ENCODE data around the gene CLEC7A.

CLEC7A gene

GRCh38 chr12:10094646-10095395 lies 35.2 kb downstream of the CLEC7A start:
- no peak for DNase-seq (ENCODE audit: low read depth)

- DNase-seq (ENCODE audit: low read depth), result no peak
These were observed 40.8 kb downstream of the CLEC7A start for GRCh38 chr12:10088955-10089900.

- no peak for DNase-seq (ENCODE audit: low read depth)
These were observed 42.0 kb downstream of the CLEC7A start for GRCh38 chr12:10088031-10088430.

DNA sequence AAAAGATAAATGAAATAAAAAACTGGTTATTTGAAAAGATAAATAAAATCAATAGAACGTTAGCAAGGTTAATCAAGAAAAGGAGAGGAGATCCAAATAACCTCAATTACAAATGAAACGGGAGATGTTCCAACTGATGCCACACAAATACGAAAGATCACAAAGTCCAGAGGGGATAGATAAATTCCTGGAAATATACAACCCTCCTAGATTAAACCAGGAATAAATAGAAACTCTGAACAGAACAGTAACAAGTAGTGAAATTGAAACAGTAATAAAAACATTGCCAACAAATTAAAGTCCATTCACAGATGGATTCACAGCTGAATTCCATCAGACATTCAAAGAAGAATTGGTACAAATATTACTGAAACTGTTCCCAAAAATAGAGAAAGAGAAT lies 43.6 kb downstream of the CLEC7A start:
- no peak for DNase-seq (ENCODE audit: low read depth)

- DNase-seq (ENCODE audit: low read depth), result no peak
These were observed 45.3 kb downstream of the CLEC7A start for GRCh38 chr12:10084733-10085132.

- DNase-seq (ENCODE audit: low read depth), result no peak
These were observed 47.7 kb downstream of the CLEC7A start for GRCh38 chr12:10082117-10082874.

DNA sequence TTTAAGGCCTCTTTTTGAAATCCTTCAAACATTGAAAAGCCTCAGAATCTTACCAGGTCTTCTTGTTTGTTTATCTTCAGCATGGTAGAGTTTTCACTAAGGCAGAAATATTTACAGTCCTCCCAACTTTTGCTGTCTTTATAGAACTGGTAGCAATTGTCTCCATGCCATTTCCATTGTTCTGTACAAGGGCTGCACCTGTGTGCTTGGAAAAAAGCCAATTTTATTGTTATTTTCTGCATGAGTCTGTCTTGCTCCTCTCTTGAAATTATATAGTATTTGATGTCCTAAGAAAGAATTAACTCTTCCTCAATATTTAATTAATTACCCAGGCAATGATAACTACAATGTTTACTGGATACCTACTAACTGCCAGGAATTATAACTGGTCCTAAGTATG lies 54.5 kb downstream of the CLEC7A start:
- no peak for DNase-seq (ENCODE audit: low read depth)

- DNase-seq (ENCODE audit: low read depth), result no peak
These were observed 56.7 kb downstream of the CLEC7A start for GRCh38 chr12:10073261-10073660.

DNA sequence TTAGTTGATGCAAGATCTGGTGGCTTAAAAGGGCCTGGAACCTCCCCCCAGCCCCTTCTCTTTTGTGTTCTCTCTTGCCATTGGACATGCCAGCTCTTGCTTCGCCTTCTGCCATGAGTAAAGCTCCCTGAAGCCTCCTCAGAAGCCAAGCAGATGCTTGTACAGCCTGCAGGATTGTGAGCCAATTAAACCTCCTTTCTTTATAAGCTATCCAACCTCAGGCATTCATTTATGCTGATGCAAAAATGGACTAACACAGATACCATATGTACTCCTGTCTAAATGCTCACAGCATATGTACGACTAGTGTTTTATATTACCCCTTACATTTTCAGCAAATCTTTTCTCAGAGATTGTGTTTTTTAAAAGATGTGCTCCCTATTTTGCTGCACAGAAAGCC lies 57.9 kb downstream of the CLEC7A start:
- no peak for DNase-seq (ENCODE audit: low read depth)

DNA sequence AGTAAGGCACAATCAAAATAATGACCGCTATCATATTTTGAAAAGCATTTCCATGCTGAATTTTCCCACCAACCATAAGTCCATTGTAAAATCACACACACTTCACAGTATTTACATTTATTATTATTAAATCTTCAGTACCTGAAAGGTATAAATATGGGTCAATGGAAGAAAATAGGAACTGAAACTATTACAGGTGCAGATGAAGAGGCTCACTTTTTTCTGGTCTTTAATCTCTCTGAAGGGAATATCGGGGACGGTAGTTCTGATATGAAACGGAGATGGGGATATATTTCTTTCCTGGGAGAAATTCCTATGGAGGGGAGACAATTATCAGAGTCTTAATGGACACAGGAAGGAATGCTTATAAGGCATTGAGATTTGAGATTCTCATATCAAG lies 59.6 kb downstream of the CLEC7A start:
- DNase-seq (ENCODE audit: low read depth), result no peak

- DNase-seq (ENCODE audit: low read depth), result no peak
These were observed 60.0 kb downstream of the CLEC7A start for GRCh38 chr12:10069976-10070375.

DNA sequence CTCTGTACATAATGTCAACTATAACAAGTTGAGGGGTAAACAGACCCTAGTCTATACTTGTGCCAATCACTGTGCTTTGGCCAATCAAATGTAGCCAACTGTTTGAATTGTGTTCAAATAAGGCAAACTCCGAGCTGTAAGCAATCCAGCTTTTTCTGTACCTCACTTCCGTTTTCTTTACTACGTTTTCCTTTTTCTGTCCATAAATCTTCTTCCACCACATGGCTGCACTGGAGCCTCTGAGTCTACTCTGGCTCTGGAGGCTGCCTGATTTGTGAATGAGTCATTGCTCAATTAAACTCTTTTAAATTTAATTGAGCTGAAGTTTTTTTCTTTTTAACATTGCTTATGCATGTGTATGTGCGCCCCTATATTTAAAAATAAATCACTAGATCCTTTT lies 60.9 kb downstream of the CLEC7A start:
- no peak for DNase-seq (ENCODE audit: low read depth)

DNA sequence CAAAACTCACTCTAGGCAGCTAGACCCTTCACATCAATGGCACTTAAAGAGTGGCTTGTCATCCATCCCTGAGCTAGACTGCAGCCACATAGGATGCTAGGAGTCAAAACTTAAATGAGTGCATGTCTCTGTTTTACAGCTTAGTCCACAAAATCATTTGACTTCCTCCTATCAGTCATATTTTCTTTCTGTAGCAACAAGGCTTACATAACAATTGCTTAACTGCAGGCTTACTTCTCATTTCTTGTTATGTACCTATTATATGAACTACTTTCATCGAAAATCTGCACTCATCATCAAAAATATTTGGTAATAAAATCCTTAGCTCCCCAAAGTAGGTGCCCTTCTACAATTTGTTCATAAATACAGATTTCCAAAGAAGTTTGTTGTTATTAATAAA lies 61.4 kb downstream of the CLEC7A start:
- DNase-seq (ENCODE audit: low read depth), result no peak

DNA sequence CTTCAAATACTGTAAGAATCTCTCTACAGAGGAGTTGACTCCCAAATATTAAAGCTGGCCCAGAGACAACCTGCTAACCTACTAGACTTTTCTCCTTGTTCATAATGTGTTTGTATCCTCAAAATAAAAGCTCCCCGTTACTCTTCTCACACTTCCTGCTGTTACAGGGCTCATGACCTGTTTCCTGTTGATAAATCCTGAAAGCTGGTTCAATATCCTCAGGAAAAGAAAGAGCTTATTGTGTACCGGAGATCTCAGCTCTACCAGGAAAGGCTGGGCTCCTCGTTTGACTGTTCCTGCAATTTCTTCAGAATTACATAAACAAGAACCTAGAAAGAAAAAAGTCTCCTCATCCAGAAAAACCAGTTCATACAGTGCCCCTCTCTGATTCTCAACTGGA lies 62.1 kb downstream of the CLEC7A start:
- DNase-seq (ENCODE audit: low read depth), result no peak

- DNase-seq (ENCODE audit: low read depth), result no peak
These were observed 62.7 kb downstream of the CLEC7A start for GRCh38 chr12:10067264-10067663.

All from stimulated activated CD4-positive, alpha-beta T cell treated with anti-CD3 and anti-CD28 coated beads, Interleukin-2, amount 100 ng/mL, for 4 hours (primary cell).